ENCODE data around the gene STUM. TPM values are rescaled to one million over a fixed set of nuclear protein-coding genes. Genes with fewer than 3 reads are reported as not detected.

STUM gene
- total and polyA plus RNA-seq, 4 donors, result 0.13 to 3.0 (median 1.7) TPM

- 85 to 92% methylated on average over 6 of the region's 6 CpGs for WGBS, 2 donors
- H3K27me3 ChIP-seq (ENCODE audit: control insufficient read depth in 1 of 2, insufficient read depth in 2 of 2, low read length in 1 of 2), result no peaks in the 10 kb centered on the region
- ATAC-seq (ENCODE audit: low FRiP score), result no peak
- no peaks in the 10 kb centered on the region for H3K36me3 ChIP-seq (ENCODE audit: control insufficient read depth in 1 of 2, insufficient read depth in 2 of 2, low read length in 1 of 2)
- no peak overlapping the region for H3K4me3 ChIP-seq (ENCODE audit: low read length in 2 of 2)
- no peaks in the 10 kb centered on the region for H3K9me3 ChIP-seq (ENCODE audit: control insufficient read depth, low read length)
- no peak overlapping the region for H3K27ac ChIP-seq (ENCODE audit: low read depth in 1 of 2, low read length in 2 of 2)
- intact Hi-C loops (cut with DNase I), result no loop called here
- H3K4me1 ChIP-seq (ENCODE audit: control insufficient read depth in 1 of 2, insufficient read depth in 2 of 2, low read length in 2 of 2), result no peaks in the 10 kb centered on the region
- DNase-seq, result no peak
These were observed 18.0 kb upstream of the STUM start for GRCh38 chr1:226530591-226530990.

GRCh38 chr1:226531360-226532093 lies 17.0 kb upstream of the STUM start:
- Histone ChIP-seq H3K27ac (ENCODE audit: low read depth in 1 of 2, low read length in 2 of 2) (no peak overlapping the region), H3K4me1 (ENCODE audit: control insufficient read depth in 1 of 2, insufficient read depth in 2 of 2, low read length in 2 of 2) (no peaks in the 10 kb centered on the region), H3K27me3 (ENCODE audit: control insufficient read depth in 1 of 2, insufficient read depth in 2 of 2, low read length in 1 of 2) (no peaks in the 10 kb centered on the region), H3K9me3 (ENCODE audit: control insufficient read depth, low read length) (no peaks in the 10 kb centered on the region), H3K4me3 (ENCODE audit: low read length in 2 of 2) (no peak overlapping the region), H3K36me3 (ENCODE audit: control insufficient read depth in 1 of 2, insufficient read depth in 2 of 2, low read length in 1 of 2) (no peaks in the 10 kb centered on the region)
- intact Hi-C loops (cut with DNase I), result no loop called here
- DNase-seq (no peak), ATAC-seq (ENCODE audit: low FRiP score) (no peak)
- WGBS, 2 donors, result 96 to 98% methylated on average over 4 of the region's 4 CpGs

- Histone ChIP-seq H3K9me3 (ENCODE audit: control insufficient read depth, low read length) (no peaks in the 10 kb centered on the region), H3K4me1 (ENCODE audit: control insufficient read depth in 1 of 2, insufficient read depth in 2 of 2, low read length in 2 of 2) (no peaks in the 10 kb centered on the region), H3K4me3 (ENCODE audit: low read length in 2 of 2) (no peak overlapping the region), H3K36me3 (ENCODE audit: control insufficient read depth in 1 of 2, insufficient read depth in 2 of 2, low read length in 1 of 2) (no peaks in the 10 kb centered on the region), H3K27ac (ENCODE audit: low read depth in 1 of 2, low read length in 2 of 2) (no peak overlapping the region), H3K27me3 (ENCODE audit: control insufficient read depth in 1 of 2, insufficient read depth in 2 of 2, low read length in 1 of 2) (no peaks in the 10 kb centered on the region)
- intact Hi-C loops (cut with DNase I), result no loop called here
- 97 to 98% methylated on average over 2 of the region's 2 CpGs for WGBS, 2 donors
- DNase-seq (no peak), ATAC-seq (ENCODE audit: low FRiP score) (no peak)
These were observed 16.0 kb upstream of the STUM start for GRCh38 chr1:226532553-226532952.

GRCh38 chr1:226533220-226533619 lies 15.3 kb upstream of the STUM start:
- no peaks in the 10 kb centered on the region for H3K4me1 ChIP-seq (ENCODE audit: control insufficient read depth in 1 of 2, insufficient read depth in 2 of 2, low read length in 2 of 2)
- H3K27me3 ChIP-seq (ENCODE audit: control insufficient read depth in 1 of 2, insufficient read depth in 2 of 2, low read length in 1 of 2), result no peaks in the 10 kb centered on the region
- intact Hi-C loops (cut with DNase I), result no loop called here
- no peaks in the 10 kb centered on the region for H3K9me3 ChIP-seq (ENCODE audit: control insufficient read depth, low read length)
- no peaks in the 10 kb centered on the region for H3K36me3 ChIP-seq (ENCODE audit: control insufficient read depth in 1 of 2, insufficient read depth in 2 of 2, low read length in 1 of 2)
- H3K4me3 ChIP-seq (ENCODE audit: low read length in 2 of 2), result no peak overlapping the region
- ATAC-seq (ENCODE audit: low FRiP score) (no peak), DNase-seq (no peak)
- 72 to 76% methylated on average over 5 of the region's 5 CpGs for WGBS, 2 donors
- H3K27ac ChIP-seq (ENCODE audit: low read depth in 1 of 2, low read length in 2 of 2), result no peak overlapping the region

- intact Hi-C loops (cut with DNase I), result no loop called here
- Histone ChIP-seq H3K9me3 (ENCODE audit: control insufficient read depth, low read length) (no peaks in the 10 kb centered on the region), H3K4me1 (ENCODE audit: control insufficient read depth in 1 of 2, insufficient read depth in 2 of 2, low read length in 2 of 2) (no peaks in the 10 kb centered on the region), H3K27ac (ENCODE audit: low read depth in 1 of 2, low read length in 2 of 2) (no peak overlapping the region), H3K27me3 (ENCODE audit: control insufficient read depth in 1 of 2, insufficient read depth in 2 of 2, low read length in 1 of 2) (peaks cover 0 to 2% of the 10 kb centered on the region in 2 donors), H3K36me3 (ENCODE audit: control insufficient read depth in 1 of 2, insufficient read depth in 2 of 2, low read length in 1 of 2) (no peaks in the 10 kb centered on the region), H3K4me3 (ENCODE audit: low read length in 2 of 2) (no peak overlapping the region)
- no peak for ATAC-seq (ENCODE audit: low FRiP score)
- 97 to 99% methylated on average over 3 of the region's 3 CpGs for WGBS, 2 donors
- DNase-seq, result no peak
These were observed 14.5 kb upstream of the STUM start for GRCh38 chr1:226534098-226534497.

- 83 to 99% methylated on average over 2 of the region's 2 CpGs for WGBS, 2 donors
- no peaks in the 10 kb centered on the region for H3K36me3 ChIP-seq (ENCODE audit: control insufficient read depth in 1 of 2, insufficient read depth in 2 of 2, low read length in 1 of 2)
- no peaks in the 10 kb centered on the region for H3K4me1 ChIP-seq (ENCODE audit: control insufficient read depth in 1 of 2, insufficient read depth in 2 of 2, low read length in 2 of 2)
- ATAC-seq (ENCODE audit: low FRiP score), result no peak
- no peaks in the 10 kb centered on the region for H3K9me3 ChIP-seq (ENCODE audit: control insufficient read depth, low read length)
- no peak overlapping the region for H3K4me3 ChIP-seq (ENCODE audit: low read length in 2 of 2)
- no peak for DNase-seq
- no peak overlapping the region for H3K27ac ChIP-seq (ENCODE audit: low read depth in 1 of 2, low read length in 2 of 2)
- intact Hi-C loops (cut with DNase I), result no loop called here
- peaks cover 0 to 2% of the 10 kb centered on the region in 2 donors for H3K27me3 ChIP-seq (ENCODE audit: control insufficient read depth in 1 of 2, insufficient read depth in 2 of 2, low read length in 1 of 2)
These were observed 13.9 kb upstream of the STUM start for GRCh38 chr1:226534645-226535044.

GRCh38 chr1:226535666-226536065 lies 12.9 kb upstream of the STUM start:
- 77 to 84% methylated on average over 9 of the region's 9 CpGs for WGBS, 2 donors
- Histone ChIP-seq H3K4me1 (ENCODE audit: control insufficient read depth in 1 of 2, insufficient read depth in 2 of 2, low read length in 2 of 2) (no peaks in the 10 kb centered on the region), H3K9me3 (ENCODE audit: control insufficient read depth, low read length) (no peaks in the 10 kb centered on the region), H3K27me3 (ENCODE audit: control insufficient read depth in 1 of 2, insufficient read depth in 2 of 2, low read length in 1 of 2) (peaks cover 0 to 2% of the 10 kb centered on the region in 2 donors), H3K4me3 (ENCODE audit: low read length in 2 of 2) (no peak overlapping the region), H3K36me3 (ENCODE audit: control insufficient read depth in 1 of 2, insufficient read depth in 2 of 2, low read length in 1 of 2) (no peaks in the 10 kb centered on the region), H3K27ac (ENCODE audit: low read depth in 1 of 2, low read length in 2 of 2) (no peak overlapping the region)
- intact Hi-C loops (cut with DNase I), result no loop called here
- ATAC-seq (ENCODE audit: low FRiP score) (no peak), DNase-seq (no peak)

- intact Hi-C loops (cut with DNase I), result no loop called here
These were observed 7.3 kb upstream of the STUM start for GRCh38 chr1:226541231-226541630.

More at GRCh38 chr1:226541231-226541630, 7.3 kb upstream of the STUM start:
- Histone ChIP-seq H3K36me3 (ENCODE audit: control insufficient read depth in 1 of 2, insufficient read depth in 2 of 2, low read length in 1 of 2) (no peaks in the 10 kb centered on the region), H3K4me1 (ENCODE audit: control insufficient read depth in 1 of 2, insufficient read depth in 2 of 2, low read length in 2 of 2) (no peaks in the 10 kb centered on the region), H3K9me3 (ENCODE audit: control insufficient read depth, low read length) (no peaks in the 10 kb centered on the region), H3K4me3 (ENCODE audit: low read length in 2 of 2) (no peak overlapping the region), H3K27me3 (ENCODE audit: control insufficient read depth in 1 of 2, insufficient read depth in 2 of 2, low read length in 1 of 2) (peaks cover 0 to 2% of the 10 kb centered on the region in 2 donors), H3K27ac (ENCODE audit: low read depth in 1 of 2, low read length in 2 of 2) (no peak overlapping the region)
- ATAC-seq (ENCODE audit: low FRiP score) (no peak), DNase-seq (no peak)
- WGBS, 2 donors, result 91 to 92% methylated on average over 4 of the region's 4 CpGs
